SK-N-MC (cell line): Measurements from ENCODE around the gene AMACR.

Experiments
- EZH2 ChIP-seq: fragments of 200-600 bp; sonication (generic); IDR thresholded peaks from one replicate; pipeline ENCODE4 v1.6.1; 2017; ENCODE audit warnings: antibody characterized with exemption
- FOXP2 ChIP-seq: optimal IDR thresholded peaks from 2 replicates; pipeline ENCODE3; 2011; ENCODE audit warnings: mild to moderate bottlenecking, moderate library complexity; ENCODE audit not compliant: insufficient read depth; ENCODE audit errors: extremely low read length, control extremely low read depth
- POLR2AphosphoS5 ChIP-seq: IDR thresholded peaks from 2 replicates; pipeline ENCODE4 v1.6.1; 2012; ENCODE audit warnings: mild to moderate bottlenecking, low read depth, low read length, borderline replicate concordance

- TF ChIP-seq POLR2AphosphoS5 (no peak), EZH2 (no peak), FOXP2 (no peak)
Measured at GRCh38 chr5:34051374-34051980, 43.6 kb upstream of the AMACR start.
